ENCODE measurements around the gene FBXL17. TPM values are rescaled to one million over a fixed set of nuclear protein-coding genes. Genes with fewer than 3 reads are reported as not detected.

Gene FBXL17
- total and polyA plus RNA-seq, 7 donors, result 6.2 to 36.1 (median 30.3) TPM

GRCh38 chr5:108184940-108185339 is 197.0 kb downstream of the FBXL17 start:
- ATAC-seq (no peak), DNase-seq (no peak)
- Histone ChIP-seq H3K27ac (no peak overlapping the region), H3K9me3 (no peaks in the 10 kb centered on the region), H3K4me1 (no peaks in the 10 kb centered on the region), H3K27me3 (ENCODE audit: insufficient read depth in 3 of 3, low read length in 2 of 3) (no peaks in the 10 kb centered on the region), H3K36me3 (ENCODE audit: insufficient read depth in 1 of 2, low read depth in 1 of 2) (peaks cover 0 to 11% of the 10 kb centered on the region in 2 donors), H3K4me3 (no peak overlapping the region)
- WGBS, 3 donors, result 90 to 96% (median 91%) methylated on average over 3 of the region's 3 CpGs
- intact Hi-C loops (cut with DNase I), result no loop called here
- TF ChIP-seq CTCF (IDR thresholded peaks at IDR 0.05), result no peak

- no peaks in the 10 kb centered on the region for H3K4me1 ChIP-seq
Observed at GRCh38 chr5:108181975-108182374, 199.9 kb downstream of the FBXL17 start.

GRCh38 chr5:108174286-108174685 is 207.6 kb downstream of the FBXL17 start:
- Histone ChIP-seq H3K9me3 (no peaks in the 10 kb centered on the region), H3K4me1 (no peaks in the 10 kb centered on the region), H3K4me3 (no peak overlapping the region), H3K27ac (no peak overlapping the region), H3K27me3 (ENCODE audit: insufficient read depth in 3 of 3, low read length in 2 of 3) (no peaks in the 10 kb centered on the region), H3K36me3 (ENCODE audit: insufficient read depth in 1 of 2, low read depth in 1 of 2) (no peaks in the 10 kb centered on the region)
- DNase-seq (no peak), ATAC-seq (no peak)
- intact Hi-C loops (cut with DNase I), result no loop called here
- TF ChIP-seq CTCF (IDR thresholded peaks at IDR 0.05), result no peak

More at GRCh38 chr5:108181975-108182374, 199.9 kb downstream of the FBXL17 start:
- H3K4me3 ChIP-seq, result no peak overlapping the region
- 71 to 82% (median 76%) methylated on average over 7 of the region's 7 CpGs for WGBS, 3 donors
- H3K27me3 ChIP-seq (ENCODE audit: insufficient read depth in 3 of 3, low read length in 2 of 3), result no peaks in the 10 kb centered on the region
- H3K36me3 ChIP-seq (ENCODE audit: insufficient read depth in 1 of 2, low read depth in 1 of 2), result peaks cover 0 to 11% of the 10 kb centered on the region in 2 donors
- TF ChIP-seq CTCF (IDR thresholded peaks at IDR 0.05), result no peak
- ATAC-seq (no peak), DNase-seq (no peak)
- intact Hi-C loops (cut with DNase I), result no loop called here
- no peak overlapping the region for H3K27ac ChIP-seq
- no peaks in the 10 kb centered on the region for H3K9me3 ChIP-seq

GRCh38 chr5:108171759-108172158 is 210.1 kb downstream of the FBXL17 start:
- intact Hi-C loops (cut with DNase I), result no loop called here
- H3K27ac ChIP-seq, result no peak overlapping the region
- H3K4me1 ChIP-seq, result no peaks in the 10 kb centered on the region
- H3K9me3 ChIP-seq, result no peaks in the 10 kb centered on the region
- no peaks in the 10 kb centered on the region for H3K36me3 ChIP-seq (ENCODE audit: insufficient read depth in 1 of 2, low read depth in 1 of 2)
- DNase-seq (no peak), ATAC-seq (no peak)
- WGBS, 3 donors, result 95 to 98% (median 98%) methylated on average over 6 of the region's 6 CpGs
- no peaks in the 10 kb centered on the region for H3K27me3 ChIP-seq (ENCODE audit: insufficient read depth in 3 of 3, low read length in 2 of 3)
- TF ChIP-seq CTCF (IDR thresholded peaks at IDR 0.05), result no peak
- no peak overlapping the region for H3K4me3 ChIP-seq

- DNase-seq (no peak), ATAC-seq (no peak)
- 67 to 76% (median 74%) methylated on average over 2 of the region's 2 CpGs for WGBS, 3 donors
- Histone ChIP-seq H3K4me1 (no peaks in the 10 kb centered on the region), H3K4me3 (no peak overlapping the region), H3K9me3 (no peaks in the 10 kb centered on the region), H3K27me3 (ENCODE audit: insufficient read depth in 3 of 3, low read length in 2 of 3) (no peaks in the 10 kb centered on the region), H3K36me3 (ENCODE audit: insufficient read depth in 1 of 2, low read depth in 1 of 2) (no peaks in the 10 kb centered on the region), H3K27ac (no peak overlapping the region)
- TF ChIP-seq CTCF (IDR thresholded peaks at IDR 0.05), result no peak
- intact Hi-C loops (cut with DNase I), result no loop called here
Observed at GRCh38 chr5:108168915-108169314, 213.0 kb downstream of the FBXL17 start.

All from psoas muscle (tissue), 8 donors.